ENCODE data around the gene GPR183. TPM values are rescaled to one million over a fixed set of nuclear protein-coding genes. Genes with fewer than 3 reads are reported as not detected.

The GPR183 gene
- polyA plus RNA-seq, 4 donors = 2.5 to 8.2 (median 2.7) TPM

DNA sequence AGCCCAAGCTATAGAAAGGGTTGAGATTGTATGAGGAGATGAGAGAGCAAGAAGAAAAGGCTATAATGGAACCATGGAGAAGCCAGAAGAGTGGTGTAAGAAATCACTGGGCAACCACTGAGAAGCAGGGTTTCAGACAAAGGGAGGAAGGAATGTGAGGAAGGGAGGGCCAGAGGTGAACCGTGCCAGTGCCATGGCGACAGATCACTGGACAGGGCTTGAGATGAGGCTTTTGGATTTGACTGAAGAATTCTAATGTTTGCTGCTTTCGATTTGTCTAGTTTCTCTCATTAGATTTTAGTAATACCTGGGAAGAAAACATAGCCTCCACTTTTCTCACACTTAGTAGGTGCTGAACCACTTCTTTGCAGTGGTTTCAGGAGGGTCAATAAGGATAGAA, 6.3 kb upstream of the GPR183 start:
- DNase-seq (ENCODE audit: low read depth in 4 of 4, low spot score in 3 of 4) = no peak

DNA sequence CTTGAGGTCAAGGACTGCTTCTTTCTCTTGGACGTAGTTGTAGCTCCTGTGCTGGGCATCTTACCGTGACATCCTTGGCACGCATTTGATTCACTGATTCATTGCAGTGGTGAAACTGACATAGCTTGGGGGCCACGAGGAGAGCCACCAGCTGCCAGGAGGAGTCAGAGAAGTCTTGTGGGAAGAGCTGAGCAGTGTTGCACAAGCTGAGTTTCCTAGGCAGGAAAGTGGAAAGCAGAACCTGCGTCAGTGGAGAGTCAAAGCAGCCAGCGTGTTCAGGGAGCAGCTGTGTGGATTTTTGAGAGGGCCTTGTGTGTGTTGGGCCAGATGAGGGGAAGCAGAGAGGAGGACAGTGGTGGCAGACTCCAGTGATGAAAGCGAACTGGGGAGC, 5.3 kb upstream of the GPR183 start:
- no peak for DNase-seq (ENCODE audit: low read depth in 4 of 4, low spot score in 3 of 4)

DNA sequence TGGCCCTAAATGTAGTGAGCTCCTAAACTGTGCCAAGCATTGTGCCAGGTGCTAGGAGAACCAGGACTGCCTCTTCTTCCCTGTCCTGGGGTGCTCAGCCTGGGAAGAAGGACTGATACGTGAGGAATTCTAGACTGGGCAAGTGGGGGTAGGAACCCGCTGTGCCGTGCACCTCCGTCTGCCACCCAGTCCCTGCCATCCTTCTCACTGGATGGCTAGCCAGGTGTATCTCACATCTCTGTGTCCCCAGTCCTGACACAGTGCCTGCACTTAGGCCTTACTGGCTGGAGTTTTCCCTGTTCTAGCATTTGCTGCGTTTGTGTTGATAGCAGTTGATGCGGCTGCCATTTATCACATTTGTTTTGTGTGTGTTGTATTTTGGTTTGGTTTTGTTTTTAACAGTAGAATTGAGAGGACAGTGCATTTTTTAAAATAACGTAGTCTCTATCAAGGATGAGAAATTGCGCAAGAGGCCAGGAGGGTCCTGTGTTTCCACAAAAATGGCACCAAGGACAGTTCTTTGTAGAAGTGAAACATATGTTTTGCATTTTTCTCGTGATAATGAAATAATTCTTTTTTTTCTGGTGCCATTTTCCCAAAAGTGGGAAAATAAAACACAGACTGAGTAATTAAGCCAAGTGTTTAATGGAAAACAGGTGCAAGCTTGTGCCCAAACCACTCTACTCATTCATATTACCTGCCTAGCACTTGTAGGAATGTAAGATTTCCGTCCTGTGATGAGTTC, 4.7 kb upstream of the GPR183 start:
- no peak for DNase-seq (ENCODE audit: low read depth in 4 of 4, low spot score in 3 of 4)

DNA sequence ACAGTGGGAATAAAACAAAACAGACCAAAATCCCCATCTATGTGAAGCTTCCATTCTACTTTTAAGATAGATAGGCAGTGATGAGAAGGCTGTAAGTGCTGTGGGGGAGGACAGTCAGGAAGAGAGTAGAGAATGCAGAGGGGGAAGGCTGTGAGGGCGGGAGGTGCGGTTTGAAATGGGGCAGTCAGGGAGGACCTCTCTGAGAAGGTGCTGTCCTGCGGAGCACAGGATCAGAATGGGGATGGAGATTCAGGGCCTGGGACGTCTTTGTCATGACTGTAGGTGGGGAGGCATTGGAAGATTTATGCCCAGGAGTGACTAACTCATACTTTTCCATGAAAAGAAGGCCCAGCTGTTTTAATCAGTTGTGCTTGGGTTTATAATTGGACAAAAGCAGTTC, 3.9 kb upstream of the GPR183 start:
- no peak for DNase-seq (ENCODE audit: low read depth in 4 of 4, low spot score in 3 of 4)

DNA sequence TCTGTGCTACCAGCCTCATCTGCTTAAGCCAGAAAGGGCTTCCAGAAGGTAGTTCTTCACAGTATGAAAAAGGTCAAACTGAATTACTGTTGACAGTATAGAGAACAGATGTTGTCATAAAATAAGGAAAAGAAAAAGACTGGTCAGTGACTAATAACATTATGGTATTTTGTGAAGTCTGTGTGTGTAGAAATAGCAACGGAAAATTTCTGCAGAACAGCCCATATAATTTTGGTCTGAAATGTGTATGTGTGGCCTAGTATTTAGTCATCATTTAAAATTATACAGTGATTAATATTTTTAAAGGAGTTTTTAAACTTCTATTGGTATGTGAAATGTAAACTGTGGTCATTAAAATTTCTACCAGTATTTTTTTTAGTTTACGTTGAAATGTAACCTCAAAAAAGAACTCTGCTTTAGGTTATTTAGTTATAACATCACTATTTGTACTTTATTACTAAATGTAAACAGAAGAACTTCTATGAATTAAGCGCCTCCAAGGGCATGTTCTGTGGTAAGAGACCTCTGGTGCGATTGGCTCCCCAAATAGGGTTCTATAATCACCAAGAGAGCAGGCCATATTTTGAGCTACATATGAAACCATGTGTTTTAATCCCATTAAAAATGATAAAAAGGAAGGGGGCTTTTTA, 3.3 kb upstream of the GPR183 start:
- no peak for DNase-seq (ENCODE audit: low read depth in 4 of 4, low spot score in 3 of 4)

DNA sequence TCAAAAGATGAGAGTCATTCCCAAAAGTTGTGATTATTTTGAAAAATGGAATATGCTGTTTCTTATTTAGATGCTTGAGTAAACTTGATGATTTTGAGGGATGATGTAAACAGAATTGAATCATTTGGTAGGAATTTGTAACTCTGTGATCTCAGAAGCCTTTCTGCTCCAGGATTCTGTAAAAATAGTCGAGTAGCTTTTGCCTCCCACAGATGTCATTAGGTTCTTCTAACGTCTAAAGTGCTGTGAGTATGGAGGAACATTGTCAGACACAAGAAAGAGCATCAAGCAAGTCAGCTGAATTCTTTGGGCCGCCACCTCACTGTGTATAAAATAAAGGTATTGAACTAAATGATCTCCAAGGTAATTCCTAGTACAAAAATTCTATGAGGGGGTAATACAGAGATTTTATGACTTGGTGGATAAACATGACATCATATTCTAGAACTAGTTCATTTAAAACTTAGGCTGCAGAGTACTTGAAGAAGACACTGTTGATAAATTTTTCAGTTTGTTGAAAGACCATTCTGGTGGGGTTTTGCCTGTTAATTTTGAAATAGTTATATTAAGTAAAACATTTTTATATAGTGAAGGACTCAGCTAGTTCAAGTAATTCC, 1.4 kb upstream of the GPR183 start:
- DNase-seq (ENCODE audit: low read depth in 4 of 4, low spot score in 3 of 4) = no peak

DNA sequence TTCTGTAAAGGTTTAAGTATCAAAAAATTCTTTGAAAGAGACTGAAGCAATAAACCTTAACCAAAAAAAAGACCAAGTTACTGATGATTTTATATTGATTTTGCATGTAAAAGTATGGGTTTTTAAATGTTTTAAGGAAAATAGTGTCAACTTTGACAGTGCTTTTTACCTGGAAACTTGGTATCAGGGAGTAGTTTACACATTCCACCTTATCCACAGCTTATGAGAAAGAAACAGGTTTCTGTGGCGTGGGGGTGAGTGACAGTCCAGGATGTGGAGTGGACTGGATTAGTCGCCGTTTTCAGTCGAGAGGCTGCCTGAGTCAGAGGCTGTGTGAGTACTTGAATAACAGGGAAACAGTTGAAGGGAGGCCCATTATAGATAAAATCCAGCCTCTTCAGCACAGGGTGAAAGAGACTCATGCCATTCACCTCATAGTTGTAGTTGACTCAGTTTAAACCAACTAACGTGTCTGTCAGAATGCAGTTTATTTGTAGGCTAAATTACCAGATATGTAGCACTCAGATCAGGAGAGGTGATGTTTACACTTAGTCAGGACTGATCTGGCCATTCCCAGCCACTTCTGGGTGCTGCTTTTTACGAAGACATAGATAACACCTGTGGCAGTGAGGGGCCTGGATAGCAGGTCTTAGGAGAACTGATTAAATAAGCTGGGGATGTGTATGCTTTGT, 595 bp upstream of the GPR183 start:
- no peak for DNase-seq (ENCODE audit: low read depth in 4 of 4, low spot score in 3 of 4)

DNA sequence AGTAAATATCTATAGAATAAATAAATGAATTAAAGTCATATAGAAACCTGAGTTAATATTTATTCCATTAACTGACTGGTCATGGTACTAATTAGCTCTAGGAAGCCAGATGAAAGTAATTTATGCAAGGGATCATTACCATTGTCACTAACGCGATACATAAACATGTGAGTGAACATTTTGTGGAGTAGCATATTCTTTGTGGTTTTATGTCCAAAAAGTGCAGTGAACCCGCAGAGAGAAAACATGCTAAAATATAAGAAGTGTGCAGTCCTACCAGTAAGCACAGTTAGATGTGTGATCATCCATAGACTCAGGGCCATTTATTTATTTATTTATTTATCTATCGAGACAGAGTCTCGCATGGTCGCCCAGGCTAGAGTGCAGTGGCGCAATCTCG, 1.6 kb downstream of the GPR183 start:
- DNase-seq (ENCODE audit: low read depth in 4 of 4, low spot score in 3 of 4) = no peak

DNA sequence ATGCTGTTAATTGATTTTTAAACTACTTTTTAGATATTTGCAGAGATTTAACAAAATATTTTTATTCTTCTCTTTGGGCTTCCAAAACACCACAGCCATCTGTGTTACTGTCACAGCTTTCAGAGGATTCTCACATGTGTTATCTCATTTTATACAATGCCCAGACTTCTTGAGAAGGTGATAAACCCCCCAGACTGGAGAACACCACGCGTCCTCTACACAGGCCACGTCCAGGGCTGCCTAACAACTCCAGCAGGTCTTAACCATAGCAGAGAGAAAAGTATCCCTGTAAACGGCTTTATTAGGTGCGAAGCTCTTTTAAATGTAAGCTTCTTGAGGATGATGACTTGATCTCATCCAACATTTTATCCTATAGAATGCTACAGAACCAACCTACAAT, 2.0 kb downstream of the GPR183 start:
- DNase-seq (ENCODE audit: low read depth in 4 of 4, low spot score in 3 of 4) = no peak

DNA sequence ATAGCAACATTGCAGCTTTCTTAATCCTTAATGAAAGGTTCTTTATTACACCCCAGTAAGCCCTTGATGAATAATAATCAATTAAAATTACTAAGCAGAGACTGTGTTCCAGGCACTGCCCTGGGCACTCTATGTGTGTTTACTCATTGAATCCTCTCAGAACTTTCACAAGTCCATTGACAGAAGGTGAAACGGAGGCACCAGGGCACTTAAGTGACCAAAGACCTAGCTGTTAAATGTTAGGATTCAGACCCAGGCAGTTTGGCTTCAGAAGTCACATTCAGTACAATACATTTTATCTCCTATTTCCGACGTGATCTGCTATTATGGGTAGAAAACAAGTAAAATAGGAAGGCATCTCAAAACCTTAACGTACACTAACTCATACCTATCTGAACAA, 2.7 kb downstream of the GPR183 start:
- DNase-seq (ENCODE audit: low read depth in 4 of 4, low spot score in 3 of 4) = no peak

DNA sequence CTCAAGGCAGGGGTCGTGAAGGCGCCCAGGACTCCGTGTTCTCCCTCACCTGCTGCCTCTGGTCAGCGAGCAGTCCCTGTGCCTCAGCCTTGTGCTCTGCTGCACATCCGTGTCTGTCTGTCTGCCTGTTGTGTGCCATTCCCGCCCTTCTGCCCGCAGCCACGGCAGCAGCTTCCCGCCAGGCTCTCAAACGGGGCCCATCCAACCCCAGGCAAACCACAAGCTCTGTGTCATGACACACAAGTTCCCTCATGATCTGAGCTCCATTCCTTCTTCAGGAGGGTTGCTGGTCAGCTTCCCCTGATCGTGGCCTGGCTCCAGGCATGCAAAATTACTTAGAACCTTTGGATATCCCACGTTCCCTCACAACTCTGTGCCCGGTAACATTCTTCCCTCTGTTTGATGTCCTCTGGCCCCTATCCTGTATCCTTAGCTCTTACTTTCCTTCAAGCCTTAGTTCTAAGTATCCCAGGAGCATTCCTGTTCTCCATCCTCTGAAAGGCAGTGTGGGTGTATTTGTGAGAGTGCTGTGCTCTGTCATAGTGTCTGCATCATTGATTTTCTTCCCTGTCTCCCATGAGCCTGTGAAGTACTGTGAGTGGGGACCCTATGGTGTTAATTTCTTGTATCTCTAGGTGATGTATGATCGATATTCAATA, 3.2 kb downstream of the GPR183 start:
- DNase-seq (ENCODE audit: low read depth in 4 of 4, low spot score in 3 of 4) = no peak

DNA sequence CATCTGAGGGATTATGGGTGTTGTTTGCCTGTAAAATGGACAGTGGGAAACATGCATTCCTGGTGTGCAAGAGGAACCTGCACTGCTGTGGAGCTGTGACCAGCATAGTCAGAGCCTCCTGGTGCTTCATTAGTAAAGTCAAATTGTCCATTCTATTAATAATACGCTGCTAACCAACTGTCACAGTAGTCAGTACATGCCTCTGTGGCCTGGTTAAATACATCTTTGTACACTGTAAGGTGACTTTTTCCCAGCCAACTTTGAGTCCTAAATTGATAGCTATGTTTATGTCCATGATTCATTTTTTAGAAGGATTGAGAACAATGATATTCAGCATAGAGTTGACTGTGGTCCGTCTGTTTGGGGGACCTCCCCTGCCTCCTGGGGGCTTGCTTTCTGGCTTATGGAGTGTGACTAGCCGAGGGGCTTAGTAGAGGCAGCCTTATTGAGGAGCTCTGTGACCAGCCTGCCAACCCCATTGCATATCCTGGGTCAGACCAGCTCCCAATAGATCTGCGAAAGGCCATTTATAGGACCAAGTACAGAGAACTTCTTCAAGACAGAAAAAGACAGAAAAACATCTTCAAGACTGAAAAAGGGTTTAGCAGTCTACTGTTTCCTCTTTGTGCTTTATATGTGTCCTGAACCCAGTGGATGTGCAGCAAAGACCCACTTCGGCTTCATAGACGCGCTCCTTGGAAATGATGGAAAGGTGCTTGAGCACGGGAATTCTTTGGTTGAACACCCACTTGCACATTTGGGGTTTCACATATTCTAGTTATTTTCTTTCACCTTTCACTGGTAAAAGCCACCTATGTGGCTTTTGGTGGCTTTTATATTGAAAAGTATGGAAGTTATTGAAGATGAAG, 4.3 kb downstream of the GPR183 start:
- DNase-seq (ENCODE audit: low read depth in 4 of 4, low spot score in 3 of 4) = no peak

DNA sequence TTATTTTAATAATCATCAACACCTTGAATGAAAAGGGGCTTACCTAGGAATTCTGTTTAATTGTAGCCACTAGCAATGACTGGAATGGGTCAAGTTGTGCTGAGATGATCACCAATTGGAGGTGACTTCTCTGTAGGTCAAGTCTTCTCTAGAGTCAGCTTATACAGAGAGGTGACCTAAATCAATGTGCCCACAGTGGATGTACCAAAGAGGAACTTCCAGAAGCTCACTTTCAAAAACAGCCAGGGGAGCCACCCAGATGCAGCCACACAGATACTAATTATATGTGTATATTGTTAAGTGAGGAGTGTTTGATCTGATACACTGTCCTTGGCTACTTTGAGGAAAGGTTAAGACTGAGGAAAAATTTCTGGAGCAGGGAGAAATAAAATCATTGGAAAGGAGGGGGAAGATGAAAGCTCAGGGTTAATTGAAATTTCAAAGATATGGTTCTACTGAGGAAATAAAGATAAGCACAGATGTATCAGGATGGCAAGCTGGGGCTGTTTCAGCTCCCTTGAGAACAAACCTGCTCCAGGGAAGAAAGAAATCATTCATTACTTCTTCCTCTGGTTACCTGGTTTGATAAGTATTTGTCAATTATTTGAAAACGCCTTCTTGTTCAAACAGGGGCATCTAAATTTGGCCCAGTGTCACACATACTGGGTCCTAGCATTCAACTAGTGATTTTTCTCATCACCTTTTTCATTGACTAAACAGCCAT, 5.1 kb downstream of the GPR183 start:
- no peak for DNase-seq (ENCODE audit: low read depth in 4 of 4, low spot score in 3 of 4)

DNA sequence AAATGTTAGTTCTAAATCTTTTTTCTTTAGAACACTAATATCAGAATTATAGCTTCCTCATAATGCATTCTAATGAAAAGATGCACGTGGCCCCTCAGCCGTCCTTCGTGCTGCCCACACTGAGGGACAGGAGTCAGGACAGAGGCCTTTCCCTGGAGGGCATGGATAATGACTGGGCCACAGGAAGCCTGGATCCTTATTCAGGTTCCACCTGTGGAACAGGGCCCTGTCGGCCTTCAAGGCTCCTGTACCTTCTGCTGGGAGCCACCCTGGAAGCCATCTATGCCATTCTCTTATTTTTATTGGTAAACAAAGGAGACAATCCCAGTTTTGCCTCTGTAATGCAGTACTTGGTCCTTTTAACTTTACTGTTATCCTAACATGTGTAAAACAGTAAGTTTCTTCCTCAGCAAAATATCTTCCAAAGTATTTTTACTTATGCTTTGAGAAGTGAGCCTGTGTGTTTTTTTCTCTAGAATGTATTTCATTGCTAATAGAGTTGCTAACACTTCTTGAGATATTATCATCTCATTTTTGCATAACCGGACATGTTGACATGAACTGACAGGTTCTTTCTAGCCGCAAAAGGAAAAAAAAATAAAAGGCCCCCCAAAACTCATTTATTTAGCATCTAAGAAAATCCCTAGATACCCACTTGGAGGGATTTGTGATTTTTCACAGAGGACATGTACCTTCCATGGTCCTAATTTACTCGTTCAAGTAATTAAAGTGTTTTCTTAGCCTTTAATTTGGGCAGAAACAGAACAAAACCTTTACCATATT, 6.0 kb downstream of the GPR183 start:
- no peak for DNase-seq (ENCODE audit: low read depth in 4 of 4, low spot score in 3 of 4)

DNA sequence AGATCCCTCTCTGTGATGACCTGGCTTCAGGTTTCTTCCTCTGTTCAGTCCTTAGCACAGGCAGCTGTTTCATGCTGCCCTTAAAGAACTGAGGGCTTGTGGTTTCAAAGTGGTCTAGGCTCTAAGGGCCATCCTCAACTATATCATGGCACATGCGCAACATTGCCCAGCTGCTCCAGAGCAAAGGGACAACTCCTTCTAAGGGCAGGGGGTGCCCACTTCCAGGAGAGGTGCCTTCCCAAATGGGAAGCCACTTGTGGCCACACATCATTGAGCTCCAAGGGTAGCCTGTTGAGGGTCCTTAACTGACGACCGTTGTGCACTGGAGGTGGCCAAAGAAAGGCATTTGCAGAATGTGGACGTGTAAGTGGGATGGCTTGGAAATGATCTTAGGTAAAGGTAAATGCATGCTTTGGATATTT, 7.3 kb downstream of the GPR183 start:
- DNase-seq (ENCODE audit: low read depth in 4 of 4, low spot score in 3 of 4) = no peak

DNA sequence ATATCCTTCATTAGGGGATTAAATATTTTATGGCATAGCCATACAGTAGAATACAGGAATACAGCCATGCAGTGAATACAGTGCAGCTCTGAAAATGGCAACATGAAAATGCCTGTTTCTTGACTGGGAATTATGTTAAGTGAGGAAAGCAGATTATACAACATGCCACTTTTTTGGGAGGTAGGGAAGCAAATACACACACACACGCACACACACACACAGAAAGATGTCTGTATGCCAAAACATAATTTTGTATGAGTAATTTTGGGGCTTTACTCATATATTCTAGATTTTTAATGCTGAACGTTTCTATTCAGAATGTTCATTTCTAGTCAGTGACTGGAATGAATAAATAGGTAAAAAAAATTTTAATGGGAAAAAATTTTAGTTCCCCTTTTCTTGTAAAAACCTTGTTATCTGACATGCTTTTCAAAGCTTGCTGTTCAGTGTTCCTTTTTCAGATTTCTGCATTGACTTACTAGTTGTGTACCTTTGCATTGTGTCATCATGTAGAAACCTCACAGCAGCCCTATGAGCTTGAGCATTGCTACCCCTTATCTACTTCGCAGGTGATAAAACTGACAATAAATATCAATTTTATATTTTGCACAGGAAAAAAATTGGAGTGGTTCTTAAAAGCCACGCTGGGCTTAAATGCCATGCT, 7.8 kb downstream of the GPR183 start:
- no peak for DNase-seq (ENCODE audit: low read depth in 4 of 4, low spot score in 3 of 4)

DNA sequence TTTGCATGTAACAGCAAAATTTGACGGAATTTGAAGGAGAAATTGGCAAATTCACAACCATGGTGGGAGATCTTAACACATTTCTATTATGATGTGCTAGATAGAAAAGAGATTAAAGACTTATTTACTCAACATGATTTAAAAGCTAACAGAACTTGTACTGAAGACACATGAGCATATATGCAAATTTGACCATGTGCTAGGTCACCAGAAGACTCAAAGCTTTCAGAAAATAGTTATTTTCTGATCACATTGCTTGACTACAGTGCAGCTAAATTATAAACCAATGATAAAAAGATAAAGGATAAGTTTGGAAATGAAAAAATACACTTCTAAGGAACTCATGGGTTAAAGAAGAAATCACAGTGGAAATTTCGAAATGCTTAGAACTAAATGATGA, 9.1 kb downstream of the GPR183 start:
- DNase-seq (ENCODE audit: low read depth in 4 of 4, low spot score in 3 of 4) = no peak

DNA sequence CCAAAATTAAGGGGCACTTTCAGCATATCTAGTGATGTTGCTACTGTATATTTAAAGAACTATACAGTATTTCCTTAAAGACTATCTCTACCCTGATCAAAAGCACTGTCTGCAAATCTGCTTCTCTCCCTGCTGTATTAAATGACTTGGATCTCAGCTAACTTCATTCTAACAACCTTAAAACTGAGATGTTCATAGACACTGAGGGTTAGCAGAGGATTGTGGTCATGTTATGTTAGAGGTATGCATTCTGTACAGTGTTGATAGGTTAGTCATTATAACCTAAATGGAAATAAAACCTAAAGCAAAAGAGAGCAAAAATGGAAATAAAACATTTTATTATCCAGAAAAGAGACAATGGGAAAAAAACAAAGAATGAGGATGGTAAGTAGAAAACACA, 9.9 kb downstream of the GPR183 start:
- no peak for DNase-seq (ENCODE audit: low read depth in 4 of 4, low spot score in 3 of 4)
